ELR (cell line): Measurements from ENCODE around the gene WWTR1.

Experiments
- DNase-seq: peaks from one replicate; pipeline ENCODE4 v3.0.0-alpha.2; 2015; ENCODE audit warnings: low read depth

WWTR1 gene

DNA sequence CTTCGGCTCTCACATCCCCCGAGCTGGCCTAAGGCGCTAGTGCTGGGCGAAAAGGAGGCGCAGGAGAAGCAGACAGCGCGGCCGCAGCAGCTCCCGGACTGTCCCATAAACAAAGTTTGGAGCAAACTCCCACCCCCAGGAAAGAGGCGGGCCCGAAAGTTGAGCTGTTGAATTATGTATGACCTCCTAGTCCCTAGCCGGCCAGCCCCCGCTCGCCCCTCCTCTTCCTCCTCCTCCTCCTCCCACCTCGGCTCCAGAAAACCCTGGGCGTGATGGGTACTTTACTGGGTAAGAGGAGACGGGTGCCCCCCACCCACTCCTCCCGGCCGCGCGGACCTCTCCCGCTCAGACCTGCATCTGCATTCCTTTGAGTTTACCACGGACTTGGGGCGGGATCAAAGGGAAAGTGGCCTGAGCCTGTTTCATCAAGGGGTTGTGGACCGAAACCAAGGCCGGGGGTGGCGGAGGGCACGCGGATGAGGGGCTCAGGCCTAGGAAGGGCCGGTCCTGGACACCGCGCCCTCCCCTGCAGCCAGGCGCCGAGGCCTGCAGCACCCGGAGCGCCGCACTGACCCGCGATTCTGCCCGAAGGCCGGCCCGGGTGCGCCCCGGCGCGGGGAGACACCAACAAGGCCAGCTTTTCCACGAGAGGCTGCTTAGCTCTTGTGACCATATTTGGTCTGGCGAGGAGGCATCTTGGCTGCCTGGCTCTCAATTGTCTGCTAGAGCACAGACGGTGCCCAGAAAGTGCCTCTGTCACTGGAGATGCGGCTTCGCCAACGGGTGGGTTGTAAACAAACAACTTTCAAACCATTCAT is at the start of gene WWTR1:
WWTR1 (minus strand) TSS at position 100 of the 818 bp plus-strand sequence. CDS start 719 bp downstream, outside the sequence.
- peak; percentile 97 for DNase-seq

DNA sequence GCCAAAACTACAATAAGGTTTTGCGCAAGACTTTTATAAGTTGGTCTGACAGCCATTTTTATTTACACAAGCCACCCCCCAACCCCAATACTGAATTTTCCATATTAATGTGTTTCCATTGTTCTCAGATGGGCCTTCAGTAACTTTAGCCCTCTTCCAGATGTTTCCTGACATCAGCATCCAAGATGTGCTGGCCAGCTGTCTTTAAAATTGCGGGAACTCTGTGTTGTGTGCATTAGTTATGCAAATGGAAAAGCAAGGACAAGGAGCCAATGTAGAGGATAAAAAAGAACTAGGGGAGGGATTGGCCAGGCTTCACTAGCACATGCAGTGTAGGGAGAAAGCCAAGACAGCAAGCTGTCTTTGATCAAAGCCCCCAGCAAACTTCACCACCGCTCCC is 49.1 kb upstream of the WWTR1 start:
- DNase-seq = no peak

DNA sequence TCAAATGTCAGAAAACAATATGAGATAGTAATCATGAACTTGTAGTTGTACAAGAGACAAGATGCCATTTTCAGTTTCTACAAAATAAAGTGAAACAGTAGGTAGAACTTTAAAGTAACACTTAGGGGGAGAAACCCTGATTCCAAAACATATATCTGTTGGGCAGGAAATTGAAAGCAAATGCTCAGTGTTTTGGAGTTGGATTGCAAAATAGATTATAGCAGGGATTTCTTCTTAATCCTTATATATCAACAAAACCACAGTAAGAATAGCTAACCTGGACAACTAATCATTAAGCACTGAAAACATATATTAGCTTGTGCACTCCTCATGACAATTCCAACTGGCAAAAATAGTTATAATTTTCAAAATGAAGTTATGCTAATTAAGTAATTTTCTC is 47.6 kb upstream of the WWTR1 start:
- no peak for DNase-seq

DNA sequence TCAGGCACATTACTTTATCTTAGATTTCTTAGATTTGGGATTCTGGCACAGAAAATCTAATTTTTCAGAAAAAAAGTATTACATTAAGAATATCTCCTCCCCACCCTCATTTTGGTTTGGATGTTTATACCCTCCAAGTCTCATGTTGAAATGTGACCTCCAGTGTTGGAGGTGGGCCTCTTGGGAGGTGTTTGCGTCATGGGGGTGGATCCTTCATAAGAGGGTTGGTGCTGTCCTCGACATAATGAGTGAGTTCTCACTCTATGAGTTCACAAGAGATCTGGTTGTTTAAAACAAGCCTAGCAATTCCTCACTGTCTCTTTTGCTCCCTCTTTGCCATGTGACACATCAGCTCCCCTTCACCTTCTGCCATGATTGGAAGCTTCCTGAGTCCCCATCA is 45.6 kb upstream of the WWTR1 start:
- peak; percentile 57 for DNase-seq

DNA sequence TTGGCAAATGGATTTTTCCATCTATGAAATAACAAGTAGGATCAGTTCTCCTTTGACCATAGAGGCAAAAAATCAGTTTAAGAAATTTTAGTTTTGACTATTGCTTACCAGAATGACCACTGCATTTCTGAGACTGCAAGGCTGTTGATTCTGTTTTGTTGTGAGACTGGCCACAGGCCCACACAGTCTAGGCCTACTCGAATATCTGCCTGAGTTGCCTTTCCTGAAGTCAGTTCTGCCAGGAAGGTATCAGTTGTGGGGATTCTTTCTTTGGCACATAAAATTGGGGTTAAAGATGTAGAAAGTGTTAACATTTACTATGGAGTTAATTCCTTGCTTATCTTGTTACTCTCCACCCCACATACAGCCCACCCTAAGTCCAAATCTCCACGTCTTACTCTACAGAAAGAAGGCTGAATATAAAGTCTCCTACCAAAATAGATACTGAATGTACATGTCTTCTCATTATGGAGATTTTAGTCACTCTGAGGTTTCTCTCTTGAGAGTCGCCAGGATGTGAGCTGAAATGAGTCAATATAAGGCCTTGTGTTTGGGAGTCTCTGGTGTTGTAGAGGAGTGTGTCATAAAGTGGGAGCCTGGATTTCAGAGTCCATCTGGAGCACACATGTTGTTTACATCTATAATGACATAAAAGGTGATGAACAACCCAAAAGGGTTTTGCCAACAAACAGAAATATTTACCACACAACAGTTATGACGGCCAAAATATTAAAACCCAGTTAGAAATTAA is 45.0 kb upstream of the WWTR1 start:
- peak; percentile 98 for DNase-seq

DNA sequence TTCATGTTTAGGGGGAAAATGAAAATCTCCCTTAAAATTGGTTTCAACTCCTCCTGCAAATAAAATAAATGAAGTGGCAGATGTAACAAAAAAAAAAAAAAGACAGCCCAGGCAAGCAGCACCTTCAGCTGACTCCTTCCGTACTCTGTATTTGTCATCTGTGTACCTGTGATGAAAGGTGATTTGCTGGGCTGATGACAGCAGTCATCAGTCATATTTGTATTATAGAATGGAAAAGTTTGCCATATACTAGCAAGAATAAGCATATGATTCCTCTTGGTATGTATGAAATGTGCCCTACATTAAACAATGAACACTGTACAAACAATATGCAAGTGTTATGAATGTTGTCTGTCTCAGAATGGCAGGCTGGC is 44.1 kb upstream of the WWTR1 start:
- no peak for DNase-seq

DNA sequence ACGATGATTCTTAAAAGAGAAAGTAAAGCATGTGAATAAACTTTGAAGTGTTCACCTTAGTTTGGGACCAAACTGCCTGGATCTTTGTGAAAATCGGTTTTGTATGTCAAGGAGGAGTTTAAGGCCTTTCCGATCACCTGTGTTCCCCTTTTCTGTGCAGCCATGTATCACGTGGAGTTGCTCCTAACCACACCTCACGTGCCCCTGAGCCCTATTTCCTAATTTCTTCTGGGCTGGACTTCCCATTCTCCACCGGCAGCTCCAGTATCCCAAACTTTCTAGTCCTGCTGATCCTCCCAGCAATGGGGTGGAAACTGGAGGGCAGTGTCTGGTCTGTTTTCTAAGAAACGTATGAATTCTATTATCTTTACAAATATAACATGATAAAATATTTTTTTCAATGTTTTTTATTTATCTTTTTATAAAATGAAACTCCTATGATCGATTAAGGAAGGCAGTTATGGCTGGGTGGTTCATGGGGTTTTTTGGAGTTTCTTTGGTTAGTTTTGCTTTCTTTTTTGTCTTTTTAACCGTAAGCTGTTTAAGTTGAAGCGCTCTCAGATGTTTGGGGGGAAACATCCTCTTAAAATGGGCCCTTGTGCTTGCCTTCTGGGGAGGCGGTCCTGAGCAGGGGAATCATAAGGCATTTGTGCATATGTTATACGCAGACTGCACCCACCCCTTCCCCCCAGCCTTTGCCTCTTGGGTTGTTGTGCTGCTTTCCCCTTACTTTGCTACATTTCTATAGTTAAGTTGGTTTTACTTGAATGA is 43.6 kb upstream of the WWTR1 start:
- no peak for DNase-seq

DNA sequence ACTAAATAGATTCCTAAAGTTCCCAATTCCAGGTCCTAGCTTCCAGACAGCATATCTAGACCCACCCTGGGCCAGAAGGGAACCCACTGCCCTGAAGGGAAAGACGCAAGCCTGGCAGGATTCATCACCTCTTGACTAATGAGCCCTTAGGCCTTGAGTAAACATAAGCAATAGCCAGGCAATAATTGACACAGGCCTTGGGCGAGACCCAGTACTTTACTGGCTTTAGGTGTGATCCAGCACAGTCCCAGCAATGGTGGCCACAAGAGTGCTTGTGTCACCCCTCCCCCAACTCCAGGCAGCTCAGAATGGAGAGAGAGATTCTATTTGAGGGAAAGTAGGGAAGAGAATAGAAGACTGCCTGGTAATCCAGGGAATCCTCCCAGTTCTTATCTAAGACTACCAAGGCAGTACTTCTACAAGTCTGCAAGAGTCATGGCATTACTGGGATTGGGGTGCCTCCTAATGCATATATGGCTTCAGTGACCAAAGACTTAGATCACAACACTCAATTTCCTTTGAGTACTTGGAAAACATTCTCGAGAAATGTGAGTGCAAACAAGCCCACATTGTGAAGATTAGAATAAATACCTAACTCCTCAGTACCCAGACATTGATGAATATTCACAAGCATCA is 30.4 kb upstream of the WWTR1 start:
- DNase-seq = no peak

DNA sequence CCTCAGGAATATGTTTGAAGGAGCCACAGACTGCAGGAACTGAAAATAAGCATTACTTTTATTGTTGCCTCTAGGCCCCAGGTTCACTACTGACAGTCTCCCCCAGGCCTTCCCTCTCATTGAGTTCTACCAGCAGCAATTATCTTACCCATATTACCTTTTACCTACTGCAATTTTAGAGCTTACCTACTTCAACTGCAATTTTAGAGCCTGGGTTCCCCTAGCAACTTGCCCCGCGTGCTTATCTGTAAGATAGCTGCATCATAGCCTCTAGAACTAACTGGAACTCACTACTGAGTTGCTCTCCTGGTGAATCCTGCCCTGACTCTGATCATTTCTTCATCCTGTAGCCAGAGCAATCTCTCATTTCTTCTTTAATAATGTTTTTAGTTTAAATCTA is 29.2 kb upstream of the WWTR1 start:
- DNase-seq = no peak

DNA sequence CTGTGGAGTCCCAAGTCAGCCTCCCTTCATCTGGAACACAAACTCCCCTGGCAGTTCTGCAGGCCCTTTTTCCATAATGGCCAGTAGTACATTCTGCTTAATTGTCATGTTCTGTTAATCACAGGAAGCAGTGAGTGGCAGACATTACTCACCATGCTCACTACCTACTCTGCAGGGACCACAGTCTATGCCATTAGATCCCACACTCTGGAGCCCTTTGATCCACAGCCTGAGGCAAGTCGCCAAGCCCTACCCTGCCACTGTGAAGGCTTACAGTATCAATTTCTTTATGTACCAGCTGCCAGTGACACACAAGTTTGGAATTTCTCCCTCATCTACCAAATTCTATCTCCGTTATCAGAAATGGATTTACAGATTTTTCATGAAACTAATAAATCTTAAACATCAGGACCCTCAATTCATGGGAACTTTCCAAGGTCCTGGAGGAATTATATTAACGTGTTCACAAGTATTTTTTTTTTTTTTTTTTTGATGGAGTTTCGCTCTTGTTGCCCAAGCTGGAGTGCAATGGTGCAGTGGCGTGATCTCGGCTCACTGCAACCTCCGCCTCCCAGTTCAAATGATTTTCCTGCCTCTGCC is 20.6 kb upstream of the WWTR1 start:
- DNase-seq = peak; percentile 61

DNA sequence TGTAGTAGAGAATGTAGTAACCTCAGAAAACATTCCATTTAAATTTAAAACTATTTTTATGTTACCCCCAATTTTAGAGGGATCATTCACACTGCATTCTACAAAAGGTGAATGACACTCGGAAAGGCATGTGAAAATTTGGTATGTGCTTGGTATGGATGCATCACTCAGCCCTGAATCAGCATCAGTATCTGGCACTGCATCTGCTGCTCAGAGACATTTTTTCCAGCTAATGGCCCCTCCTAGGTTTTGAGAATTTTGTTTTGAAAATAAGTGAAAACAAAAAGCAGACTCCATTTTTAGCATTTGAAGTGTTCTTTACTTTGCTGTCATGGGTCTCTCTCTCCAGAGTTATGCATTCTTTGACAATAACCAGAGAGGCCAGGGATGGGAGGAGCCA is 15.6 kb upstream of the WWTR1 start:
- DNase-seq = peak; percentile 75

DNA sequence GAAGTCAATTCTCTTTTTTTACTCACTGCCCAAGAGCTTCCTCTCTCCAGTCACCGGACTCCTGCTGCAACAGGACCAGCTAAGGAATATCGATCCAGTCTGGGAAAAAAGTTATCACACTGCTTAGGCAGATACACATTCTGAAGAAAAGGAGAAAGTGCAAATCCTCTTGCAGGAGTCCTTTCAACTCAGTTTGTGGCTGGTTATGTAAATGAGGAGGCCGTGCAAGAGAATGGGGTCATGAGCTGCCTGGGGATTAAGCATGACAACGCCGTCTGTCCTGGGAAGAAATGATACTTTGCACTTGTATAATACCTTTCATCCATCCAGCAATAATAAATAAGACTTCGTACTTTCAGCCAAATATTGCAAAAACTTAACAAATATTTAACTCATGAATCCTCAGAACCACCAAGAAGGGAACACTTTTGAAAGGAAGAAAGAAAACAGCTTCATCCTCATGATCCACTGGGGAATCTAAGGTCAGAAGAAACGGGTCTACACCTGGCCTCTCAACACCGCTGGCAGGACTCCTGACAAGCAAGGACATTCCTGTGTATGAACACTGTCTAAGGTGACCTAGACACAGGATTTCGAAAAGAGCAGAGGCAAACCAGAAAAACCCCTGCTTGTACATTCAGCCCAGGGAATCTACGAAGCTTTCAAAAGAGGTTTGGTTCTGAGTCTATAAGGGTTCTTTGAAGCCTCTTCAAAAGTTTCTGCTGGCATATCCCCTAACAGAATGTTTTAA is 13.1 kb upstream of the WWTR1 start:
- DNase-seq = no peak

DNA sequence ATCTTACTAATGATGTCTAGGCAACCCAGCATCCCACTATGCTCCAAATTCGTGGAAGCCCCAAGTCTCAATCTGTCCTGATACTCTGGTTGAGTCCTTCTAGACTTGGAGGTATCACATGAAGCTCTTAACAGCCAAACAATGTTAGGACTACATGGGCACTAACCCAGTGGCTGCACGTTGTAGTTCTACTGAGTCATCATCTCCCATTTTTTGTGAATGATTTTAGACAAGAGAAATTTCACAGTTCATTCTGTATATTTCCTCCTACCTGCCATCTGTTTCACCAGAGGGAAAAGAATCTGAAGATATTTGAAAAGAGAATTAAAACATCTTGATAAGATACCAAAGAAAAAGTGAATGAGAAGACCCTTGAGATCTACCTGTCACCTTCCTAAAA is 9.8 kb upstream of the WWTR1 start:
- DNase-seq = no peak

DNA sequence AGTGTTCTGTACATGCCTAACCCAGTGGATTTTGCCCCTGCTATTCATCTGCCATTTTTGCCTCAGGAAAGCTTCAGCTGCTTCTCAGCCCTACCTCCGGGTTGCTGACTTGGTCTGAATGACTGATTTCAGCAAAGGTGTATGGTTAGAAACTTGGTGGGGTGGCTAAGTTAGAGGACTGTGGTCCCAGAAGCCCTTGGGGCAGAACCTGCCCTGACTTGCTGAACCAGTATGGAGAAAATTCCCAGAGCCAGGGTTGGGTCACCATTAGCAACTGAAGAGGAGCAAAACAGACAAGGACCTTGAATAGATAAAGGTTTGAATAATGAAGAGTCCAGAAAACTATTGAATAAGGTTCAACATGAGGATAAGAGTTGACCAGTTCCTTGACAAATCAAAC is 6.1 kb upstream of the WWTR1 start:
- DNase-seq = no peak

DNA sequence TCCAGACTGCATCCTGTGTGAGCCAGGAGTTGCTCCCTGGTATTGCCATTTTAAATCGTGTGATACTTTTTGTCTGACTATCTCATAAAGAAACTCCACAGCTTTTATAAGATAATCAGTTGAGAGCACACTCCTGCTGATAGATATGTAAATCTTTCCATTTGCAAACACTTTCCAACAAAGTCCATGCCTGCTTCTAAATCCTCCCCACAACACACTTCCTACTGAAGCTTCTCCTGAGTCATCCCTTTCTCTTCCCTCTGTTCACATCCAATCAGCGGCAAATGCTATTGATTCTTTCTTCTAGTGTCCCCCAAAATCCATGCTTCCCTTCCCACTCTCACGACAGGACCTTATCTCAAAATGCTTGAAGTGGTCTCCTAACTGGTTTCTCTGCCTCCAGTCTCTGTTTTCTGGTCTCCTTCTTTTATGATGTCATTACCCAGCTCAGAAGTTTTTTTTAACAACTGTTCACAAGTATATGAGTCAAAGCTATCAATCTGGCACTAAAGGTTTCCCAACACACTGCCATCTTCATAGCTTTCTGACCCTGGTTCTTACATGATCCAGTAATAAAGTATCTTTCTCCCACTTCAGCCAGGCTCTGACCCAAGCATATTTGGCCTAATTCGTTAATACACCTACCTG is 4.5 kb upstream of the WWTR1 start:
- peak; percentile 42 for DNase-seq

DNA sequence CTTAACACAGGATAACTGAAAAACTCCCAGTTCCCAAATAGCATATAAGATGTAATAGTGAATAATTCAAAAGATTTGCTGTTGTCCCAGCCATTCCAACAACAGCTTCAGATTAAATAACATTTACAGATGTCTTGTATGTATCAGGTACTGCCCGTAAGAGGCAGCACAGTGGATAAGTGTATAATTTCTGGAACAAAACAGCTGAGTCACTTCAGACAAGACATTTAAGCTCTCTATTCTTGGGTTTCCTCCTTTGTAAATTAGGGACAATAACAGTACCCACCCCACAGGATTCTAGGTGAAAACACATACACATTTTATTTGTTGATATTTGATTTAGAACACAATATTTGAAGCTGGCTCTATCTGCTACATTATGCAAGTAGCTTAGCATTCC is 2.6 kb upstream of the WWTR1 start:
- no peak for DNase-seq

DNA sequence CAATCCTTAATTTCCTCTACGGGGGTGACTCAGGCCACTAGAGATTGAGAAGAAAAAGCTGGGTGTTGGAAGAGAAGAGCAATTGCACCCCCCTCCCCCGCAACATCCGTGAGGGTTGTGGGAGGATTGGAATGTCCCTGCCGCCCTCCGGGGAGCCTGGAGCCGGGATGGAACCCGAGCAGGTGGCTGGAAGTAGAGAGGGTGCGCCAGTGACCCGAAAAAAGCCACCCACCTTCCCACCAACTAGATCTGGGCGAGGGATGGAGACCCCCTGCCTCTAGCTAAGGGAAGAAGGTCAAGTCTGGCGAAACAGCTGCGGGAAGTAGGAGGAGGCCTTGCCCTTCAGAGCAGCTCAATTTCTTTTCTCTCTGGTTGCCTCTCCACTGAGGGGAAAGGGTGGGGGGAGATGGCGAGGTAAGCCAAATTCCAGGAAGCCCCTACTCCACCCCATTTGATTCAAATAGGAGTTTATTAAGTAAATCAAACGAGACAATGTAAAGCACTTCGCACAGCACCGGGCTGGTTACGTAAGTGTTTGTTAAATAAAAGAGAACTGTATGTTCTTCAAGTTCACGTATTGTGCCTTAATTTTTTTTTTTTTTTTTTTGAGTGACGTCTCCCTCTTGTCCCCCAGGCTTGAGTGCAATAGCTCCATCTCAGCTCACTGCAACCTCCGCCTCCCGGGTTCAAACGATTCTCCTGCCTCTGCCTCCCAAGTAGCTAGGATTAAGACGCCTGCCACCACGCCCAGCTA is 1.1 kb upstream of the WWTR1 start:
- peak; percentile 83 for DNase-seq

DNA sequence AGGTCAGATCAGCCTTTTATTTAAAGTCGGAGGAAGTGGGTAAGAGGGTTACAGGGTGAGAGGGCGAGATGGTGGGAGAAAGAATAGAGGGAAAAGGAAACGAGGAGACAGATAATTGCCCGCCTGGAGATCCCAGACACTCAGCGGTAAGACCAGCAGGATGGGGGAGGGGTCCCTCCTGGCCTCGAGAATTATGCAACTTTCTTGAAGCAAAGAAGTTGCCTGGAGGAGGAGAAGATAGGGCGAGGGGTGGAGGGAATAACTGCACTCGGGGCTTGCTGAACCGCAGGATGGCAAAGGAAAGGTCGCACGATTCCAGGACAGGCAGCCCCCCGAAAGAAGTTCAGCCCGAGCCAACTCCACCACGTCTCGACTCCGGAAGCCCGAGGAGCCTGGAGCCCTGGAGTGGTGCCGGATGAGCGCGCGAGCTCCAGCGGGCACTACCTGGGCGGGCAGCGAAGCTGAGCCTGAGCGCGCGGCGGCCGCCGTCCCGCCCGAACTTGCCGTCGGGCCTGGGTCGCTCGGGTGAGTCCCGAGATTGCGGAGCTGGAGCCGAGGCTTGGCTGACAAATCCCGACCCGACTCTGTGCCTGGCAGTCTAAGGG is 402 bp downstream of the WWTR1 start:
- DNase-seq = peak; percentile 66

DNA sequence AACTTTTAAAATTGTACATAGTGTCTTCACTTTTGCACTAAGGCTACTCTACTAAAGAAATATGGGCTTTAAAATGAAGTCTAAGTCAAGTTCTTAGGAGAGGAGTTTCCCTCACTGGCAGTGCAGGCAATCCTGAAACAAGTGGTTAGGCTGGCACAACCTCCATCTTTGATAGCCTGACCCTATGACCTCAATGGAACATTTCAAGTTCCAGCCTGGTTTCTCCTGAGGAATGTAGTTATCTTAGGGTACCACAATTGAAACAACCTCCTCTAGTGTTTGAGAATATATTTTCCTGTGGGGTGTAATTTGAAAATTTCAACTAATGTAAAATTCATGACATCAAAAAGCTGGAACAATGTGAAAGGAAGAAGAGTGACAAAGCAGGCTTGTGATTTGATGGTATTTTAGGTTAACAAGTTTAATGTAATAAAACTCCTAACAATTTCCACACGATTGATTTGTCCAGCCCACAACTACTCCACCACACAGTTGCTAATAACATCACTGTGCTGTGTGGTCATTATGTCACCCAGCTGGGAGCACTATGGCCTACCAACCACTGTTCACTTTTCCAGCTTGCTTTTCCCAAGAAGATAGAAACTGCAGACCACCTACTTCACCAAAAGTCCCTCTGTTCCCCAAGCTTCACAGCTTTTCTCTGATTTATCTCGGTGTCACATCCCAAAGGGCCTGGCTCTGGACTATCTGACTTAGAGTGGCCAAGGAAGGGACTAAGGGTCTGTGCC is 1.8 kb downstream of the WWTR1 start:
- peak; percentile 44 for DNase-seq
